Activated CD4-positive, alpha-beta T cell treated with anti-CD3 and anti-CD28 coated beads, Interleukin-2, amount 10 ng/mL, durations not matched to agents 7 days and 5 days (primary cell): Measurements from ENCODE around the gene IHH. TPM values are rescaled to one million over a fixed set of nuclear protein-coding genes. Genes with fewer than 3 reads are reported as not detected.

Experiments
- microRNA-seq: library from miRNA; unstranded; fragments of <30 nt; microRNA quantifications from one replicate; pipeline ENCODE4 v1.2.0, GENCODE V29; 2021; ENCODE audit warnings: borderline microRNAs expressed, borderline replicate concordance
- total RNA-seq, 2 experiments: library from RNA; stranded (reverse); gene quantifications; one replicate each; pipeline ENCODE4 v1.2.3, GENCODE V29; 2021

The IHH gene
- total RNA-seq, 2 experiments from 2014 or later: not detected

Small RNAs within 50 kb of the gene (microRNA-seq; reads per million reads assigned to microRNA genes)
- gene MIR3131: not detected

Other genes starting within 250 kb of the IHH start
- not detected for gene PRKAG3, start 229.1 kb downstream of the IHH start, total RNA-seq
- gene WNT6, start 201.1 kb downstream of the IHH start, total RNA-seq: not detected
- under 1 TPM; 0.10 TPM for gene WNT10A, start 180.1 kb downstream of the IHH start, total RNA-seq
- not detected for gene CDK5R2, start 101.3 kb downstream of the IHH start, total RNA-seq
- not detected for gene FEV, start 75.7 kb downstream of the IHH start, total RNA-seq
- not detected for gene CRYBA2, start 67.5 kb downstream of the IHH start, total RNA-seq
- not detected for gene CFAP65, start 19.4 kb downstream of the IHH start, total RNA-seq
- gene NHEJ1, start 99.9 kb upstream of the IHH start, total RNA-seq: 10 to 100 TPM; 18.1 to 20.3 TPM
- 1 to 10 TPM; 2.3 to 2.8 TPM for gene SLC23A3, start 109.1 kb upstream of the IHH start, total RNA-seq
- gene CNPPD1, start 116.0 kb upstream of the IHH start, total RNA-seq: 10 to 100 TPM; 79.6 to 79.8 TPM
- 100 to 1,000 TPM in 1 of 2 experiments, 10 to 100 TPM in 1; 95.1 to 102 TPM for gene RETREG2, start 117.4 kb upstream of the IHH start, total RNA-seq
- 10 to 100 TPM; 49.1 to 60.2 TPM for gene ZFAND2B, start 145.9 kb upstream of the IHH start, total RNA-seq
- 10 to 100 TPM; 10.0 to 10.3 TPM for gene ABCB6, start 158.0 kb upstream of the IHH start, total RNA-seq
- 10 to 100 TPM; 48.5 to 52.9 TPM for gene ATG9A, start 168.7 kb upstream of the IHH start, total RNA-seq
- gene ANKZF1, start 168.9 kb upstream of the IHH start, total RNA-seq: 100 to 1,000 TPM in 1 of 2 experiments, 10 to 100 TPM in 1; 92.0 to 100 TPM
- 1 to 10 TPM; 3.3 to 3.4 TPM for gene GLB1L, start 184.5 kb upstream of the IHH start, total RNA-seq
- gene STK16, start 184.6 kb upstream of the IHH start, total RNA-seq: 10 to 100 TPM; 33.0 to 33.5 TPM
- not detected for gene TUBA4B, start 192.3 kb upstream of the IHH start, total RNA-seq
- 100 to 1,000 TPM; 261 to 339 TPM for gene TUBA4A, start 193.0 kb upstream of the IHH start, total RNA-seq
- gene DNAJB2, start 218.4 kb upstream of the IHH start, total RNA-seq: 10 to 100 TPM; 38.2 to 40.9 TPM
- not detected for gene PTPRN, start 248.5 kb upstream of the IHH start, total RNA-seq